Dendritic cell treated with granulocyte-macrophage colony-stimulating factor and Interleukin-4, amounts not matched to agents 40 ng/mL and 50 ng/mL, for 4 days (primary cell): Measurements from ENCODE around the gene COL4A6.

Experiments
- H3K27ac Mint-ChIP-seq: one replicate; pipeline ENCODE4 v1.8.0; 2022; ENCODE audit warnings: mild to moderate bottlenecking, mixed read lengths
- H3K27me3 Mint-ChIP-seq: one replicate; pipeline ENCODE4 v1.8.0; 2022; ENCODE audit warnings: mild to moderate bottlenecking, mixed read lengths
- H3K36me3 Mint-ChIP-seq: one replicate; pipeline ENCODE4 v1.8.0; 2022; ENCODE audit warnings: low read depth, mixed read lengths
- H3K4me1 Mint-ChIP-seq: one replicate; pipeline ENCODE4 v1.8.0; 2022; ENCODE audit warnings: low read depth, mixed read lengths
- H3K4me3 Mint-ChIP-seq: one replicate; pipeline ENCODE4 v1.8.0; 2022; ENCODE audit warnings: mild to moderate bottlenecking, moderate library complexity, mixed read lengths
- H3K9me3 Mint-ChIP-seq: one replicate; pipeline ENCODE4 v1.8.0; 2022; ENCODE audit warnings: mixed read lengths
- intact Hi-C: fragments of 100-400 bp; cut with micrococcal nuclease; formaldehyde crosslinking; loops from one replicate; pipeline ENCODE4 v1.15.0; 2022

COL4A6 gene

DNA sequence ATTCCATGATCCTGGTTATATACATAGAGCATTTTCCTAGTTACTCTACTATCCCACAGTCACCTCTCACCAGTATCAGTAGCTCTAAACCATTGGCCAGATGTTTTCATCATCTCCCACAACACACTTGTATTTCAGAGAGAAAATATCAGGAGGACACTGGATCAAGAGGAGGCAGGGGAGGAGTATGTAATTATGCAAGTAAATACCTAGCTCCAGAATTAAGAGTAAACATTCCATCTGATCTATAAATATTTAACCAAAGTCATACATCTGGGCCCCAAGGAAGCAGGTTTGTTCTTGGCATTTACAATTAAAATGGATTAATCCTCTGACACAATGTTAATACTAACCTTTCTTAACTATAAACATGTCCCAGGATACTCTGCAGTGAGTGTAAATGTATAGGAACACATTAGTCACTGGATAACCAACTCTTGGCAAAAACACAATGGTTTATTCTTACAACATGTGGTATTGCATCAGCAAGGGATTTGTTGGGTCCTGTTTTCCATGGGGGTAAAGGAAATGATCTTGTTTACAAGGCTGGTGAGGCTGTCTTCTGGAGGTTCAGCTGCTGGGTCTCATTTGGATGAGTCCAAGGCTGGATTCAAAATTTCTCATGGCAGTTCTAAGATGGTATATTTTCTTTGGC lies 176.5 kb downstream of the COL4A6 start:
- Mint-ChIP-seq H3K27me3 (no peaks in the 10 kb centered on the region), H3K27ac (no peak overlapping the region), H3K4me3 (no peak overlapping the region), H3K4me1 (no peaks in the 10 kb centered on the region), H3K36me3 (no peaks in the 10 kb centered on the region), H3K9me3 (no peaks in the 10 kb centered on the region)
- intact Hi-C loops, result no loop called here

DNA sequence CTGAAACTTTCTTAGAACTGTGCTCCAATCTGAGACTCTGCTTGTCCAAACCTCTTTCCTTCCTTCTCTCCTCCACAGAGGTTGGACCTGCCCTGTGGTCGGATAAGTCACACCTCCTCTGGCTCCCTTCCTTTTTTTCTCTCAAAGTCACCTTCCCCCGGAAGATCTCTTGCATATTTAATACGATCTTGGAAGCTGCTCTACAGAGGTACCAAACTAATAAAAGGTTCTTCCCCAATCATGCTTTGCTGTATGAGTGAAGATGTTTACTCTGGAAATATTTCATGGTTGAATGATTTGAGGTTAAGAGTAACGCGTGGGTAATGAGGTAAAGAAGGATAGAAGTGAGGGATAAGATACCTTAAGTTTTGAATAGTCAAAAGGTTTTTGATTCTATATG lies 180.7 kb downstream of the COL4A6 start:
- Mint-ChIP-seq H3K4me1 (no peaks in the 10 kb centered on the region), H3K27me3 (no peaks in the 10 kb centered on the region), H3K27ac (no peak overlapping the region), H3K4me3 (no peak overlapping the region), H3K9me3 (no peaks in the 10 kb centered on the region), H3K36me3 (no peaks in the 10 kb centered on the region)
- intact Hi-C loops, result no loop called here

DNA sequence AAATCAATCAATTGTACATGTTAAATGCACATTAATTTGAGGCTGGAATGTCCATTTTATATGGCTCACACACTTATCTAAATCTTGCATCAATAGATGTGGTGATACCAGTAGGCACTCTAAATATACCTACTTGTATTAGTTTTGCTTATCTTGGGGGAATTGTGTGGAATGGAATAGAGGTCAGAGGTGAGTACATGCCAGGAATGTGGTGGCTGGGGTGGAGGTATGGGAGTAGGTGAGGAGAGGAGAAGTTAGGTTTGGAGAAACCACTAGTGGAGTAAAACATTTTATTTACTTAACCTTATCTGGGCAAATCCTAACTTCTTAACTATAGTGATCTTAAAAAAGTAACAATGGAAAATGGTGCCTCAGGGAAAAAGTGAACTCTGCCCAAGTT lies 183.6 kb downstream of the COL4A6 start:
- Mint-ChIP-seq H3K9me3 (no peaks in the 10 kb centered on the region), H3K27ac (no peak overlapping the region), H3K36me3 (no peaks in the 10 kb centered on the region), H3K4me1 (no peaks in the 10 kb centered on the region), H3K4me3 (no peak overlapping the region), H3K27me3 (no peaks in the 10 kb centered on the region)
- intact Hi-C loops, result no loop called here

DNA sequence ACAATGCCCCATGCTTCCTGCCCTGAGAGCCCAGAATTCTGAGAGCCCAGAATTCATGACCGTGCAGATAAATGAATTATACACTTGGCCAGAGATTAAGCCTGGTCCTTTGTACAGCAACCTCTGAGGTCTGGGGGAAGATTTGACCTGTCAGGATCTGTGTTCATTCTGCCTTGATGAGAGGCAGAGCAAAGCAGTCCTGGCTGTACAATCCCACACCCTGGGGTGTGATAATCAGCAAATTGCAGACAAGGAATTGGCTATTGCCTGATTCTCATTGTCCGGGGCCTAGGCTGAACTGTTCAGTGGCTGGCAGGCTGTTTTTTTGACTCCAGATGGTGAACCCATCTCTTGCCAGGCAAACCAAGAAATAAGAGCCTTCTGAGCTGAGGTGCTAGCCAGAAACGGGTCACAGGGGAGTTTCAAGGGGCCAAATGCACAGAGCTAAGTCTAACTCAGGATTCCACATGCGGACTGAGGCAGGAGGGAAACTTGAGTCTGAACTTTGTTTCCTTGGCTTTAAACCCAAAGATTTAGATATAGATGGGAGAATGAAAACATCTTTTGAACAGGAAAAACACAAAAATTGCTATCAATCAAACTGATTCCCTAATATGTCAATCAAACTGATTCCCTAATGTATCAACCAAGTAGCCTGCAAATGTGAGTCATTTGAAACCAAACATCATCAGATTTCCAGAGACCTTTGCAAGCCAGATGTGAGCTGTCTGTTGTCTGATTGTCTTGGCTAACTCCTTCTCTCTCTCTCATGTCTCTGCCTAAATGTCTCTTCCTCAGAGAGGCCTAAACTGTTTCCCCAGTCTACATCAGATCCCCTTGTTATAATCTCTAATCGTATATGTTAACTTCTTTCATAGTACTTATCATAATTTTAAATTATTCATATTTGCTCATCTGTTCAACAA lies 187.3 kb downstream of the COL4A6 start:
- no peaks in the 10 kb centered on the region for H3K9me3 Mint-ChIP-seq
- no peaks in the 10 kb centered on the region for H3K4me1 Mint-ChIP-seq
- no peak overlapping the region for H3K27ac Mint-ChIP-seq
- no peaks in the 10 kb centered on the region for H3K36me3 Mint-ChIP-seq
- intact Hi-C loops, result no loop called here
- no peak overlapping the region for H3K4me3 Mint-ChIP-seq
- H3K27me3 Mint-ChIP-seq, result no peaks in the 10 kb centered on the region

DNA sequence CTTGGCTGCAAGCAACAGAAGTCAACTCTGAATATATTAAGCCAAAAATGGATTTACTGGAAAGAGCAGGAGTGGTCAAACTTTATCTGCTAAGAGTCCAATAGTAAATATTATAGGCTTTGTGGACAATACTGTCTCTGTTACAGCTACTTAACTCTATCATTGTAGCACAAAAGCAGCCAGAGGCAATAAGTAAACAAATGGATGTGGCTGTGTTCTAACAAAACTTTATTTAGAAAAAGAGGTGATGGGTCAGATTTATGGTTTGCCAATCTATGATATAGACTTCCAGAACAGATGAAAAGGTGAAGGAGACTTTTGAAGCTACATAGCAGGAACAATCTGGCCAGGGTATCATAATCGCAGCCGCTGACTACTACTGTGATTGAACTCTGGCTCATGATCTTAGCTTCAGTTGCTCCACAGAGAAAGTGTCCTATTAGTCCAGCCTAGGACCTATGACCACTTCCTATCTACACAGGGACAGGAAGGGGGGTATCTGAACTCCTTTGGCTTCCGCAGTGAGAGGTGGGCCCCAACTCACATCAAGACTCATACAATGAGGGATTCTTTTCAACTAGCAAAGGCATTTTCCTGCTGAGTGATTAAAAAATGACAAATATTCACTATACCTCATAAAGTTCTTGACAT lies 191.8 kb downstream of the COL4A6 start:
- Mint-ChIP-seq H3K36me3 (no peaks in the 10 kb centered on the region), H3K27me3 (no peaks in the 10 kb centered on the region), H3K4me1 (no peaks in the 10 kb centered on the region), H3K4me3 (no peak overlapping the region), H3K9me3 (no peaks in the 10 kb centered on the region), H3K27ac (no peak overlapping the region)
- intact Hi-C loops, result no loop called here

DNA sequence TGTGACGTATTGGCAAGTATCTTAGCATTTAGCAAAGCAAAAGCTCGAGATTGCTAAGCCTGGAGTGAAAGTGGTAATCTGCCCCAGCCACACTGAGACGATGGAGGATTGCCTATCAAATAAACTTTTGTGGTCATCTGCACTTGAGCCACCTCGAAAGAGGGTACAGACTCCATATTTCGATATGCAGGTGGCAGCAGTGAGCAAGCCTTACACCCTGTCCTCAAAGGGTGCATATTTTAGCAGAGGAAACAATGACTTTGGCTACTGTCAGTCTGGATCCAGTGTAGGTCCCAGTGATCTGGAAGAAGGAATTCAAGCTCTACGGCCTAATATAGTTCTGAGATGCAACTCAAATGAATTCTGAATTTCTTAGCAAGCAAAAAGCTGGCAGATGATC lies 192.8 kb downstream of the COL4A6 start:
- H3K4me1 Mint-ChIP-seq, result no peaks in the 10 kb centered on the region
- H3K27me3 Mint-ChIP-seq, result no peaks in the 10 kb centered on the region
- H3K4me3 Mint-ChIP-seq, result no peak overlapping the region
- intact Hi-C loops, result no loop called here
- no peak overlapping the region for H3K27ac Mint-ChIP-seq
- H3K9me3 Mint-ChIP-seq, result no peaks in the 10 kb centered on the region
- no peaks in the 10 kb centered on the region for H3K36me3 Mint-ChIP-seq

DNA sequence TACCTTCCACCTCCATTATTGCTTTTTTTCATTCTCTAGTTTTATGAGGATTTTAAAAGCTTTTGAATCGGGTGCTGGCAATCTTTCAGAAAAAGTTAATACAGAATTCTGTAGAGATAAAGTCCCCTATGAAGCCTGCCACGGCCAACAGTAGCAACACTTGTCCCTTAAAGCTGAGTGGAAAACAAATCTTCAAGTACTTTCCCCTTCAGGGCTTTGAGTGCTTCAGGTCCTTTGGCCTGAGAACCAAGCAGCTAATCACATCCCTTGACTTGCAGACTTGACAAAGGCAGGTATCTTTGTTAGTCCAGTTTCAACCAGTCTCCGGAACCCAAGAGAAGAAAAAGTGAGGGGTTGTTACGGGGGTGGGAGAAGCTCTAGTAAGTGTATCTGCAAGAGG lies 202.2 kb downstream of the COL4A6 start:
- Mint-ChIP-seq H3K27ac (no peak overlapping the region), H3K4me1 (peaks cover 5% of the 10 kb centered on the region), H3K9me3 (no peaks in the 10 kb centered on the region), H3K4me3 (no peak overlapping the region), H3K27me3 (peaks cover 9% of the 10 kb centered on the region), H3K36me3 (no peaks in the 10 kb centered on the region)
- intact Hi-C loops, result no loop called here

DNA sequence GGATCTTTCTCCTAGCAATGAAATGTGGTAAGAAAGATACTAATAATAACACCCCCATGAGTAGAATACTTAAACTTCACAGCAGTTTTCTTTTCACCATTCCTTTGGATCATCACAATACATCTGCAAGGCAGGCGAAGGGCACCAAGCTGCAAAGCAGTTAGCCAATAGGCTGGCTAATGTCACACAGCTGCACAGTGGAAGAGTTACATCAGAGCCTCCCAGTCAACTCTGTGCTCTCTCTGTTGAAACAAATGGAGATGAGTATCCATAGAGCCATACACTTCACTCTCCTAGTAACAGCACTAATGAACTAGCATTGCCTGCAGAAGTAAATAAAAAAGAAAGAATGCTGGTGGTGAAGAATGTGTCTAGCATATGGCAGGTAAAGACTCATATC lies 207.6 kb downstream of the COL4A6 start:
- Mint-ChIP-seq H3K27me3 (peaks cover 8% of the 10 kb centered on the region), H3K9me3 (no peaks in the 10 kb centered on the region), H3K36me3 (no peaks in the 10 kb centered on the region), H3K27ac (no peak overlapping the region), H3K4me1 (peaks cover 5% of the 10 kb centered on the region), H3K4me3 (no peak overlapping the region)
- intact Hi-C loops, result no loop called here

DNA sequence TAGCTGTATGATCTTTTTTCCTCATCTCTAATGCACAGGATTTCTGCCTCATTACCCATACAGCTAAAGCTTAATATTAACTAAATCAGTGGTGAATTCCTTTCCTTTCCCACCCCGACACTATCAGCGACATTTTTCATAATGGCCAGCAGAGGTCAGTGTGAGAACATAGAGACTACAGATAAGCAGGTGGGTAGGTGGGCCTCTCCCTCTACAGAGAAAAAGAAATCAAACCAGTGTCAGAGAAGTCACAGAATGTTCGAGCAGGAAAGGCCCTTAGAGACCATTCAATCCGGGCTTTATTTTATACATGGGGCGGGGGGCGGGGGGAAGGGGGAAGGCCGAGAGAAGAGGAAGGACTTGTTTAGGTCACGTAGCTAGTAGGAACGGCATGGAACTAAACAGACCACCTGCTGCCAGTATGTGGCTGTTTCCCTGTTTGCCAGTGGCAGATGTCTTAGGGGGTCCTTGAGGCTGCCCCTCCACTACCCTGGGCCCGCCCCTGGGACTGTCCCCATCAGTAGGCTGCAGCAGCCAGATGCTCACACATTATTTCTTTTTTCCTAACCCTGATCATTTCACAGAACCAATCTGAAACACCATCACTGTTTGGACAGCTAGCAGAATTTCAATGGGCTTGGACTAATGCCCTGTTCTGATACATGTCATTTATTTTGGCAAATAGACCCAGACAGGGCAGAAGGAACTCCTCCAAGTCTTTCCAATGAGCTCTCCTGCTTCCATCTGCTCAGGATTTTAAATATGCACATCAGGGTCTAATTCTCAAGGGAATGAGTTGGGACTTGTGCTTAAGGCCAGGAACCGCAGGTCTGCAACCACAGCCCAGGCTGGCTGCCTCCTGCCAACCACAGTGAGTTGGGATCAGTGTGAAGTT lies 213.2 kb downstream of the COL4A6 start:
- peaks cover 7% of the 10 kb centered on the region for H3K27me3 Mint-ChIP-seq

DNA sequence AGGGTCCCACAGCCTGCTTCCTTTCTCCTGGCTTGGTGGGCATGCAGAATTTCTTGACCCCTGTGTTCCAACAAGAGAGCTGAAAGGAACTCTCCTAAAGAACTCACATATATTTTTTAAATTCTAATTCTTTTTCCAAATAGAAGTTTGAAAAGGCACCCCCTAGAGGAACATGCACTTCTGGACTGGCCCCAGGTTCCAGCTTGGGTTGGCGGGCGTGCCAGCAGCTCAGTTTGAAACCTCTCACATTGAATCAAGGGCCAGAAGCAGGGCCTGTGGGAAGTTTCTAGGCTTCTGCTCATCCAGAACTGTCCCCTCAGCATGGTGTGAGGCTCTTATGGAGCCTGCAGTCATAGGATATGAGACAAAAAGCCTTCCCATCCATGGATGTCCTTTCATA lies 214.0 kb downstream of the COL4A6 start:
- H3K4me1 Mint-ChIP-seq, result no peaks in the 10 kb centered on the region
- no peaks in the 10 kb centered on the region for H3K36me3 Mint-ChIP-seq
- H3K4me3 Mint-ChIP-seq, result no peak overlapping the region
- intact Hi-C loops, result loop anchor here (10.0 kb wide), 1 partner anchor 1161 kb away; no protein-coding TSS in a partner anchor
- peaks cover 7% of the 10 kb centered on the region for H3K27me3 Mint-ChIP-seq
- no peak overlapping the region for H3K27ac Mint-ChIP-seq
- H3K9me3 Mint-ChIP-seq, result no peaks in the 10 kb centered on the region

More for the DNA sequence above, 213.2 kb downstream of the COL4A6 start:
- Mint-ChIP-seq H3K36me3 (no peaks in the 10 kb centered on the region), H3K27ac (no peak overlapping the region), H3K9me3 (no peaks in the 10 kb centered on the region), H3K4me1 (no peaks in the 10 kb centered on the region), H3K4me3 (no peak overlapping the region)
- intact Hi-C loops, result loop anchor here (10.0 kb wide), 1 partner anchor 1160 kb away; no protein-coding TSS in a partner anchor

DNA sequence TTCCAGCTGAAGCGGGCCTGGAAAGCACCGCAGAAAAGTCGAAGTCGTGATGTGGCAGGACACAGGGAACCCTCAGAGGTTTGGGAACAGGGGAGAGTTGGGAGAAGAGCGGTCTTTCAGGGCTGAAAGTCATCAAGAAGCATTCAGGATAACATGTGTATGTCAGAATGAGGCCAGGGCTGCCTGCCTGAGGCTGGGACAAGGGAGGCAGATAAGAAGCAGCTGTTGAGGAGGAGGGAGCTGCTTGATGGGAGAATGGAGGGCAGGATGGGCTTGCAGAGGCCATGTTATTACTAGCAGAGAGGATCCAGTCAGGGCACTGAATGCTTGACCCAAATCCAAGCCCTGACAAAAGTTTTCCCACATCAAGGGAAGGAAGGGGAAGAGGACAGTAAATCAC lies 214.6 kb downstream of the COL4A6 start:
- intact Hi-C loops, result loop anchor here (10.0 kb wide), 1 partner anchor 1161 kb away; no protein-coding TSS in a partner anchor
- H3K4me1 Mint-ChIP-seq, result no peaks in the 10 kb centered on the region
- H3K9me3 Mint-ChIP-seq, result no peaks in the 10 kb centered on the region
- H3K27me3 Mint-ChIP-seq, result peaks cover 5% of the 10 kb centered on the region
- H3K27ac Mint-ChIP-seq, result no peak overlapping the region
- H3K4me3 Mint-ChIP-seq, result no peak overlapping the region
- no peaks in the 10 kb centered on the region for H3K36me3 Mint-ChIP-seq

DNA sequence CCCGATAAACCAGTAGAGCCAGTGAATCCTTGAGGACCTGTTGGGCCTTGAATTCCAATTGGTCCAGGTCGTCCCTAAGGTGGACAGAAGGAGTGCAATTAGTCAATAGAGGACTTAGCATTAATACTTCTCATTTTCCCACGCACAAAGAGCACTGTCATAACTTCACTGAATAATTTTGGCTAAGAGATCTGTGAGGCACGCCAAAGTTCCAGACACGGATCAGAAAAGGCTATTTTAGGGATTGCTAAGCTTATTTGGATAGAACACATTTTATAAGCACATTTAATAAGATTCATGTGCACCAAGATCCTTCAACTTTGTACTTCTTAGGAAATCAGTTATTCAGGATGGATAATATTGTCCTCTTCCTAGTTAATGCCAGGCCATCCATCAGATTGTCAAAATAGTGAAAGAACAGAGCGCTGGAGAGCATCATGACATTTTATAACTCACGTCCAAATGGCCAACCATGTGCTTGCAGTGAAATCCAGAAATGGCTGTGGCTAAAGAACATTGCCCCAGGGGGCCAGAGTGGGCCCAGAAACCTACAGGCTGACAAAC lies 216.8 kb downstream of the COL4A6 start:
- Mint-ChIP-seq H3K36me3 (no peaks in the 10 kb centered on the region), H3K4me1 (no peaks in the 10 kb centered on the region), H3K9me3 (no peaks in the 10 kb centered on the region), H3K27me3 (peaks cover 3% of the 10 kb centered on the region), H3K27ac (no peak overlapping the region), H3K4me3 (no peak overlapping the region)
- intact Hi-C loops, result loop anchor here (10.0 kb wide), 1 partner anchor 1163 kb away; no protein-coding TSS in a partner anchor

DNA sequence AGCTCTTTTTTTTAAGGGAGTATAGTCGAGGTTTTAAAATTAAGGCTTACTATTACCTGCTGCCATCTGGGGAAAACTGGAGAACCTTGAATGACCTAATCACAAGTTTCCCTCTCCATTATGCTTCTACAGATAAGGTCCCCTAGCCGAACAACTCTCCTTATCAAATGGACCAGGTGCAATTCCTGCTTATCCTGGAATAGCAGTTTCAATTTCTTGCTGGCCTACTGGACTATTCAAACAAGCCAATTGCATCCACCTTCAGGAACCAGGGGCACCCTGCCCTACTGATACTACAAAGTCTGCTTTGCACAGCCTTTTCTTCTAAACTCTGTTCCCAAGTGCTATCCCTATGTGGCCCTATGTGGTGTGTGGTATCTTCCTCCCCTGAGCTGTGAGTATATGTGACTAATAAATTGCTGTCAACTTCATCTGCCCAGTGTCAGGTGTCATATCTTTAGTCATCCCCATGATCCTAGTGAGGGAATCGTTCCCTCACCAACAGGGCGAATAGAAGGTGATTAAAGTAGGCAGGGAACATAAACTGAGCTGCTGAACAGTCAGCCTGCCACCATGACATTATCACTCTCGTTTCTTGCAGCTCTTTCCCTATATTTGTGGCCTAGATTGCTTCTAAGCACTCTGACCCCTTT lies 218.1 kb downstream of the COL4A6 start:
- no peaks in the 10 kb centered on the region for H3K36me3 Mint-ChIP-seq
- H3K27ac Mint-ChIP-seq, result no peak overlapping the region
- H3K9me3 Mint-ChIP-seq, result no peaks in the 10 kb centered on the region
- no peak overlapping the region for H3K4me3 Mint-ChIP-seq
- H3K27me3 Mint-ChIP-seq, result peaks cover 3% of the 10 kb centered on the region
- H3K4me1 Mint-ChIP-seq, result no peaks in the 10 kb centered on the region
- intact Hi-C loops, result loop anchor here (10.0 kb wide), 1 partner anchor 1165 kb away; no protein-coding TSS in a partner anchor
